GM12872 (cell line): ENCODE measurements around the gene IBSP.

Experiments
- TF ChIP-seq, protein P1 (sequence below): IDR thresholded peaks from 3 replicates; pipeline ENCODE4 v1.5.1; 2011; ENCODE audit warnings: low read depth, mild to moderate bottlenecking, low read length, moderate library complexity; ENCODE audit not compliant: insufficient read depth

The IBSP gene, protein sequence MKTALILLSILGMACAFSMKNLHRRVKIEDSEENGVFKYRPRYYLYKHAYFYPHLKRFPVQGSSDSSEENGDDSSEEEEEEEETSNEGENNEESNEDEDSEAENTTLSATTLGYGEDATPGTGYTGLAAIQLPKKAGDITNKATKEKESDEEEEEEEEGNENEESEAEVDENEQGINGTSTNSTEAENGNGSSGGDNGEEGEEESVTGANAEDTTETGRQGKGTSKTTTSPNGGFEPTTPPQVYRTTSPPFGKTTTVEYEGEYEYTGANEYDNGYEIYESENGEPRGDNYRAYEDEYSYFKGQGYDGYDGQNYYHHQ

DNA sequence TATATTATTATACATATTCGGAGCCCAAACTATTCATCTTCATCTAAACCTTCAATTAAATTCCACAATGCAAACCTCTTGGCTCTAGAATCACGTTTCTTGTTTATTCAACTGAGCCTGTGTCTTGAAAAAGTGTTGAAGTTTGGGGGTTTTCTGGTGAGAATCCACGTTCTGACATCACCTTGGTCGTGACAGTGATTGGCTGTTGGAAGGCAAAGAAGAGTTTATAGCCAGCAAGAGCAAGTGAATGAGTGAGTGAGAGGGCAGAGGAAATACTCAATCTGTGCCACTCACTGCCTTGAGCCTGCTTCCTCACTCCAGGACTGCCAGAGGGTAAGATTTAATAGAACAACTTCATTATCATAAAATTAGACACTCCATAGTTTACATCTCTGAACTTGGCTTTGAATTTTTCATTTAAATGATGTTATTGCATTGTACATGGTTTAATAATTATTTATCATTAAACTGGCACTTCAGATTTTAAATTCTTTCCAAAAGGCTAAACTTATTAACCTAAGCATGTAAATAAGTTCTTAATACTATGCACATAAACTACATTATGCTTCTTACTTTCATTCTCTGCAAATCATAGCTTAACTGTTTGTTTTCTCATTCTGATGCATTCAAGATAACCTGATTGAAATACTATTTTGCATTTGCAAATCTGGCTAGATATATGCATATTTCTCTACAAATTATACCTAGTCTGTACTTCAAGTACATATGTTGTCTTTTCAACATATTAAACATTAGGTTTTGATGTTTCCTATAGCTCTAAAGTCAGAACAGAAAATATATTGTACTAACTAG lies at the start of gene IBSP:
Gene IBSP, plus strand, starts transcription at position 254 of the 813 bp plus-strand sequence. CDS start 2,808 bp downstream, outside the sequence.
- TF ChIP-seq, protein P1, sequence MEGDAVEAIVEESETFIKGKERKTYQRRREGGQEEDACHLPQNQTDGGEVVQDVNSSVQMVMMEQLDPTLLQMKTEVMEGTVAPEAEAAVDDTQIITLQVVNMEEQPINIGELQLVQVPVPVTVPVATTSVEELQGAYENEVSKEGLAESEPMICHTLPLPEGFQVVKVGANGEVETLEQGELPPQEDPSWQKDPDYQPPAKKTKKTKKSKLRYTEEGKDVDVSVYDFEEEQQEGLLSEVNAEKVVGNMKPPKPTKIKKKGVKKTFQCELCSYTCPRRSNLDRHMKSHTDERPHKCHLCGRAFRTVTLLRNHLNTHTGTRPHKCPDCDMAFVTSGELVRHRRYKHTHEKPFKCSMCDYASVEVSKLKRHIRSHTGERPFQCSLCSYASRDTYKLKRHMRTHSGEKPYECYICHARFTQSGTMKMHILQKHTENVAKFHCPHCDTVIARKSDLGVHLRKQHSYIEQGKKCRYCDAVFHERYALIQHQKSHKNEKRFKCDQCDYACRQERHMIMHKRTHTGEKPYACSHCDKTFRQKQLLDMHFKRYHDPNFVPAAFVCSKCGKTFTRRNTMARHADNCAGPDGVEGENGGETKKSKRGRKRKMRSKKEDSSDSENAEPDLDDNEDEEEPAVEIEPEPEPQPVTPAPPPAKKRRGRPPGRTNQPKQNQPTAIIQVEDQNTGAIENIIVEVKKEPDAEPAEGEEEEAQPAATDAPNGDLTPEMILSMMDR = no peak

DNA sequence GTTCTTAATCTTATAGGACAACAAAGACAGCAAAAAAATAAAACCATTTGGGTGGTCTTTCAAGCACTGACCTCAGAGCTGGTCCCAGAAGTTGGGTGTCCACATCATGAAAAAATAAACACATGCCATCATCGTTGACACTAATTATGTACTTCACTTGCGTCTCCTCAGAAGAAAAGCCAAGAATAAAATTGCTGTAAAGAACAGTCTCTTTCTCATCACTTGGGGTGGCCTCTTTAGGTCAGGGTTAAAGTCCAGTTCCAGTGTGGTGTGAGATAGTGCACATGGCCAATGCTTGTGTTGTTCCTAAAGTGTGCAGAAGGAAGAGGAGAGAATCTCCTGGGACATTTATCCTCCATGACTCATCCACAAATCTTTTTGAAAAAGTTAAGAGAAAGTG lies 49.5 kb upstream of the IBSP start:
- TF ChIP-seq, protein P1 = no peak

DNA sequence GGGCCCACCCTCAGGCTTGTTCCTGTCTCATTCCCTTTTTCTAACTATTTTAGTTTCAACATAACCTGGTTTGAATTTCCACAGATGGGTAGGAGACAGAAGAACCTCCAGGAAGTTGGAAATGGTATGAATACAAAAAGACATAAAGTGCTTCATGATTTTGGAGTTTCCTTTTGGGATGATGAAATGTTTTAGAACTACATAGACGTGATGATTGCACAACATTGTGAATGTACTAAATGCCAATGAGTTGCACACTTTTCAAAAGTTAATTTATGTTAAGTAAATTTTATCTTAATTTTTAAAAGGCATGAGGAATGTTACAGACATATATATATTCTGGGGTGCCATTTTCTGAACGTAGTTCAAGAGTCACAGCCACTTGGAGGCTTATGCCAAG lies 41.1 kb upstream of the IBSP start:
- TF ChIP-seq, protein P1 = no peak

DNA sequence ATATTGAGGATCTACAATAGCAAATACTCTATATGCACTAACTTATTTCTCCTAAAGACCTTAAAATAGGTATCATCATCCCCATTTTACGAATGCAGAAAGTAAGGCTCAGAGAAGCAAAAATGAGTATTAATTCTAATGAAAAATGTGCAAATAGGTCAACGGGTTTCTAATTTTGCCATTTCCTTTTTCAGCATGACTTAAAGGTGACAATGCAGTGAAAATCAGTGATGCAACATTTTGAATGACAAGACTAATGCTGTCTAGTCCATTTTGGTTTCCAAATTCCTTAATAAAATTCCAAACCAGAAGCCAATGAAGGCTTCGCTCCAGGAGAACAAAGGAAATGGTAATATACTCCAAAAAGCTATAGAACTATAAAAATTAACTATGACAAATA lies 37.0 kb upstream of the IBSP start:
- TF ChIP-seq, protein P1 = no peak

DNA sequence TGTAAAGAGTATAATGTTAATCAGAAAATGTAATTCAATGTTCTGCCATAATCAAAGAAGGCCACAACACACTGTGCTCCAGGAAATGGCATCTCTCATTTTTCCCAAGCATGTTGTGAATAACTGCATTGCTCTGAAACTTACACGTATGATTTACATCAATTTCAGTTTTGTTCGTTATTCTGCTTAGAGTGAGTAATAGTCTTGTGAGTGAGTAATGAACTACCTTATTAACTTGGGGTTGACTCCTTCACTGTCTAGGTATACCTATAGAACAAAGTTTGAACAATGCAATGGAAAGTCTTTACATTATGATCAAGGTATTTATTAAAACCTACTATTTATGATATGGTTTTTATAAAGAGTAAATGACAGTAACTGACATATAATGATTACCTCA lies 17.8 kb upstream of the IBSP start:
- TF ChIP-seq, protein P1 = no peak

DNA sequence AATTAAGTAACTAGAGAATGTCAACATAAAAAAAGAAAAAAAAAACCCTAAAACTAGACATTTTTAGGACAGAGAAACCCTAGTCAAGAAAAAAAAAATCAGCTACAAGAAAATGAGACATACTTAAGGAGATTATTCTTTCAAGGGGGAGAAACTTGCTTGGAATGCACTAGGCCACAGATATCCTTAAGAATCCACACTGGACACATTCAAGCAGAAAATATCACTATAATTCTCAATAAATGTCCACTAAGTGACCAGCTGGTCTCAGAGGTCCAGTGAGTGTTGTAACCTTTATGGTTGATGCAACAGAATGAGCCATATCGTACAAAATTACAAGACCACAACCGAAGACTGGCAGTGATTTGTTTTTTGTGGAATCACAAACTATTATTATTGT lies 15.6 kb upstream of the IBSP start:
- TF ChIP-seq, protein P1 = no peak

DNA sequence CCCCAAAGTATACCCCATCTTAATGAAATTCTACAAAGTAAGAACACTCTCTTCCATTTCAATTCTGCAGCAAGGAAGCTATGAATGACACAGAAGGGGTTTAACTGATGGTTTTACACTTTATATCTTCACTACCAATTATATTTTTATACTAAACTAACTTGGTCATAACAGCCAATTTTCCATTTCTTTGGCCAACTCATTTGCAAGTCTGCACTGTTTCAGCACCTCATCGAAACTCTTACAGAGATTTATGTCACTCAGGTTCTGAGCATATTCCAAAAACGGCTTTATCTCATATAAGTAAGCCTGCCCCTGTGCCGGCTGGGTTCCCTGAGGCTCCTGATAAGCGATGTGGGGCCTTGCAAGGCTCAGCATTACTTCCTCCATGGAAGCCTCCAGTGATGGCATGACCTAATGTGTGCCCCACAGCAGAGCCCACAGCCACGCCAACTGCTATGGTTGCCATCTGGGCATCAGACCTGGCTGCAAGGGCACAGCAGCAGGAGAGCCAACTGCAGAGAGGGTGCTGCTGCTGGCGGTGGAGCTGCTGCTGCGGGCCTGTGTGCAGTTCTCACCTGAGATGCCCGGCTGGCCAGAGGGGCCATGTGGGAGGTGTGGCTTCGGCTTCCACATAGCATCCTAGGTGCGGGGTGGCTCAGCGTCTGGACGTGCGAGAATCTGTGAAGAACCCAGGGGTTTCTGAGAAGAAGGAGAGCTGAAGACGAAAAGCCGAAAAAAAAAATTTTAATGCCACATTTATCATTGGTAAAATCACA lies 13.4 kb upstream of the IBSP start:
- TF ChIP-seq, protein P1 = no peak
